Hepatocyte (in vitro differentiated cells): ENCODE measurements around the gene CCR1. TPM values are rescaled to one million over a fixed set of nuclear protein-coding genes. Genes with fewer than 3 reads are reported as not detected.

ENCODE experiments used
- DNase-seq: peaks from one replicate; pipeline ENCODE4 v3.0.0-alpha.2; 2016; ENCODE audit warnings: low spot score
- H2AFZ ChIP-seq: fragments of 200-600 bp; sonication (generic); 2 replicates; pipeline ENCODE4 v1.6.0; 2016; ENCODE audit warnings: antibody characterized with exemption, mild to moderate bottlenecking
- H3K27ac ChIP-seq: fragments of 200-600 bp; sonication (generic); 2 replicates; pipeline ENCODE4 v1.5.1; 2016; ENCODE audit warnings: mild to moderate bottlenecking
- H3K27me3 ChIP-seq: fragments of 200-600 bp; sonication (generic); 2 replicates; pipeline ENCODE4 v1.6.1; 2016
- H3K36me3 ChIP-seq: fragments of 200-600 bp; sonication (generic); replicated peaks from 2 replicates; pipeline ENCODE4 v1.5.1; 2016; ENCODE audit warnings: low read depth; ENCODE audit not compliant: insufficient read depth
- H3K4me1 ChIP-seq: fragments of 200-600 bp; sonication (generic); 2 replicates; pipeline ENCODE4 v1.5.1; 2016; ENCODE audit warnings: mild to moderate bottlenecking, moderate library complexity; ENCODE audit not compliant: insufficient read depth
- H3K4me2 ChIP-seq: fragments of 200-600 bp; sonication (generic); 2 replicates; pipeline ENCODE4 v1.6.0; 2016
- H3K4me3 ChIP-seq: fragments of 200-600 bp; sonication (generic); 2 replicates; pipeline ENCODE4 v1.5.1; 2016; ENCODE audit warnings: mild to moderate bottlenecking
- H3K79me2 ChIP-seq: fragments of 200-600 bp; sonication (generic); 2 replicates; pipeline ENCODE4 v1.6.0; 2017; ENCODE audit warnings: mild to moderate bottlenecking
- H3K9me2 ChIP-seq: fragments of 200-600 bp; sonication (generic); replicated peaks from 2 replicates; pipeline ENCODE4 v1.6.0; 2017; ENCODE audit warnings: mild to moderate bottlenecking; ENCODE audit not compliant: insufficient read depth
- H3K9me3 ChIP-seq: fragments of 200-600 bp; sonication (generic); 2 replicates; pipeline ENCODE4 v1.5.1; 2016; ENCODE audit warnings: low read depth, mild to moderate bottlenecking
- H4K20me1 ChIP-seq: fragments of 200-600 bp; sonication (generic); 2 replicates; pipeline ENCODE4 v1.6.0; 2016; ENCODE audit warnings: mild to moderate bottlenecking; ENCODE audit not compliant: insufficient read depth, poor library complexity, severe bottlenecking
- CTCF ChIP-seq: fragments of 200-600 bp; sonication (generic); IDR thresholded peaks from 2 replicates; pipeline ENCODE4 v1.5.1; 2016; ENCODE audit warnings: antibody characterized with exemption, mild to moderate bottlenecking; ENCODE audit not compliant: poor library complexity
- EZH2 ChIP-seq: fragments of 200-600 bp; sonication (generic); IDR thresholded peaks from 2 replicates; pipeline ENCODE4 v1.6.1; 2016; ENCODE audit warnings: antibody characterized with exemption, mild to moderate bottlenecking, borderline replicate concordance
- EZH2phosphoT487 ChIP-seq: fragments of 200-600 bp; sonication (generic); IDR thresholded peaks from one replicate; pipeline ENCODE4 v1.6.1; 2018; ENCODE audit warnings: antibody characterized with exemption, mild to moderate bottlenecking, low read depth, moderate library complexity; ENCODE audit not compliant: unreplicated experiment, severe bottlenecking
- WGBS: methylation state at CpG from one replicate; pipeline ENCODE4 v1.1.6; 2016; ENCODE audit warnings: low lambda C conversion rate; ENCODE audit errors: missing lambda C conversion rate; 5-methylcytosine and 5-hydroxymethylcytosine counted together
- polyA plus RNA-seq: library from polyadenylated mRNA; unstranded; fragments of >200 nt; fragmentation: Nextera tagmentation; extraction: Ambion mirVana; gene quantifications from 2 replicates; pipeline ENCODE4 v1.2.1, GENCODE V29; 2016
- total RNA-seq: library from RNA; depleted of rRNA; stranded (reverse); fragments of >200 nt; gene quantifications from 2 replicates; pipeline ENCODE4 v1.2.3, GENCODE V29; 2014

The CCR1 gene
- total and polyA plus RNA-seq, 2 experiments from 2014 or later = 1.8 to 3.5 TPM

- 96% methylated on average over 2 of the region's 2 CpGs for WGBS
Measured at GRCh38 chr3:46187341-46187700, 20.8 kb downstream of the CCR1 start.

GRCh38 chr3:46186471-46187340, 21.4 kb downstream of the CCR1 start:
- no peaks in the 10 kb centered on the region for H3K79me2 ChIP-seq
- no peak overlapping the region for H3K4me3 ChIP-seq
- WGBS = 79% methylated on average over 3 of the region's 3 CpGs
- TF ChIP-seq CTCF = no peak
- TF ChIP-seq EZH2 = no peak
- TF ChIP-seq EZH2phosphoT487 = no peak
- H3K27ac ChIP-seq = no peak overlapping the region
- no peaks in the 10 kb centered on the region for H4K20me1 ChIP-seq
- no peaks in the 10 kb centered on the region for H3K9me2 ChIP-seq
- DNase-seq = no peak
- no peaks in the 10 kb centered on the region for H3K36me3 ChIP-seq
- H3K4me1 ChIP-seq = no peaks in the 10 kb centered on the region
- H3K4me2 ChIP-seq = no peak overlapping the region
- H3K9me3 ChIP-seq = no peaks in the 10 kb centered on the region
- no peaks in the 10 kb centered on the region for H3K27me3 ChIP-seq
- no peak overlapping the region for H2AFZ ChIP-seq

More at GRCh38 chr3:46187341-46187700, 20.8 kb downstream of the CCR1 start:
- no peak for DNase-seq
- H3K4me2 ChIP-seq = no peak overlapping the region
- H3K9me2 ChIP-seq = no peaks in the 10 kb centered on the region
- no peaks in the 10 kb centered on the region for H3K27me3 ChIP-seq
- no peaks in the 10 kb centered on the region for H3K9me3 ChIP-seq
- H3K27ac ChIP-seq = peak overlapping the region; percentile 42
- no peaks in the 10 kb centered on the region for H4K20me1 ChIP-seq
- H3K4me3 ChIP-seq = no peak overlapping the region
- no peaks in the 10 kb centered on the region for H3K79me2 ChIP-seq
- TF ChIP-seq EZH2 = no peak
- TF ChIP-seq CTCF = no peak
- no peak for TF ChIP-seq EZH2phosphoT487
- no peaks in the 10 kb centered on the region for H3K4me1 ChIP-seq
- no peak overlapping the region for H2AFZ ChIP-seq
- H3K36me3 ChIP-seq = no peaks in the 10 kb centered on the region

GRCh38 chr3:46184469-46184868, 23.6 kb downstream of the CCR1 start:
- TF ChIP-seq CTCF (no peak), EZH2 (no peak), EZH2phosphoT487 (no peak)
- no peaks in the 10 kb centered on the region for H4K20me1 ChIP-seq
- no peaks in the 10 kb centered on the region for H3K9me3 ChIP-seq
- H3K27me3 ChIP-seq = no peaks in the 10 kb centered on the region
- no peak overlapping the region for H3K27ac ChIP-seq
- no peak overlapping the region for H3K4me2 ChIP-seq
- DNase-seq = no peak
- no peaks in the 10 kb centered on the region for H3K36me3 ChIP-seq
- H2AFZ ChIP-seq = no peak overlapping the region
- no peaks in the 10 kb centered on the region for H3K79me2 ChIP-seq
- no peak overlapping the region for H3K4me3 ChIP-seq
- WGBS = 80% methylated on average over 1 of the region's 1 CpG
- H3K4me1 ChIP-seq = no peaks in the 10 kb centered on the region
- no peaks in the 10 kb centered on the region for H3K9me2 ChIP-seq
